Colonic mucosa (tissue), 4 donors: Measurements from ENCODE around the gene ADAMTSL1. TPM values are rescaled to one million over a fixed set of nuclear protein-coding genes. Genes with fewer than 3 reads are reported as not detected.

ENCODE experiments used
- DNase-seq: peaks from one replicate; pipeline ENCODE4 v3.0.0-alpha.2; 2020
- H3K27ac ChIP-seq: fragments of 200-600 bp; one replicate; pipeline ENCODE4 v1.8.0; 2021
- H3K27me3 ChIP-seq: fragments of 200-600 bp; one replicate; pipeline ENCODE4 v1.8.0; 2021
- H3K36me3 ChIP-seq: fragments of 200-600 bp; one replicate; pipeline ENCODE4 v1.8.0; 2021
- H3K4me1 ChIP-seq: fragments of 200-600 bp; one replicate; pipeline ENCODE4 v1.8.0; 2021; ENCODE audit warnings: mild to moderate bottlenecking
- H3K4me3 ChIP-seq: fragments of 200-600 bp; one replicate; pipeline ENCODE4 v1.8.0; 2021
- H3K9ac ChIP-seq, 2 donors: one replicate each; pipeline ENCODE4 v1.7.0; 2013; ENCODE audit warnings: control low read depth in 2 of 2, low read depth in 2 of 2, low read length in 2 of 2
- H3K9me3 ChIP-seq: fragments of 200-600 bp; one replicate; pipeline ENCODE4 v1.8.0; 2021
- intact Hi-C: fragments of 100-400 bp; cut with DNase I; formaldehyde crosslinking; loops from one replicate; pipeline ENCODE4 v1.14.1; 2022
- total RNA-seq, 2 donors: library from RNA; stranded (reverse); fragmentation: NEBNext Ultra II Directional in 1 of 2; extraction: Animal tissue kit (Norgen Biotek cat#: 25700) in 1 of 2; gene quantifications; one replicate each; pipeline ENCODE4 v1.2.1, GENCODE V29; 2021
- TF ChIP-seq, protein P1 (sequence below): fragments of 200-600 bp; IDR thresholded peaks from one replicate; pipeline ENCODE4 v1.8.0; 2022; ENCODE audit warnings: antibody characterized with exemption, mild to moderate bottlenecking
- donor health status: healthy.
- donor health status: DM: no; HTN: no; CAD: no.
- donor health status: DM: no; HTN: no; CAD: no.

Gene ADAMTSL1
- total RNA-seq, 2 donors from 2014 or later, result 10.2 to 14.7 TPM

- intact Hi-C loops, result no loop called here
- TF ChIP-seq, protein P1, sequence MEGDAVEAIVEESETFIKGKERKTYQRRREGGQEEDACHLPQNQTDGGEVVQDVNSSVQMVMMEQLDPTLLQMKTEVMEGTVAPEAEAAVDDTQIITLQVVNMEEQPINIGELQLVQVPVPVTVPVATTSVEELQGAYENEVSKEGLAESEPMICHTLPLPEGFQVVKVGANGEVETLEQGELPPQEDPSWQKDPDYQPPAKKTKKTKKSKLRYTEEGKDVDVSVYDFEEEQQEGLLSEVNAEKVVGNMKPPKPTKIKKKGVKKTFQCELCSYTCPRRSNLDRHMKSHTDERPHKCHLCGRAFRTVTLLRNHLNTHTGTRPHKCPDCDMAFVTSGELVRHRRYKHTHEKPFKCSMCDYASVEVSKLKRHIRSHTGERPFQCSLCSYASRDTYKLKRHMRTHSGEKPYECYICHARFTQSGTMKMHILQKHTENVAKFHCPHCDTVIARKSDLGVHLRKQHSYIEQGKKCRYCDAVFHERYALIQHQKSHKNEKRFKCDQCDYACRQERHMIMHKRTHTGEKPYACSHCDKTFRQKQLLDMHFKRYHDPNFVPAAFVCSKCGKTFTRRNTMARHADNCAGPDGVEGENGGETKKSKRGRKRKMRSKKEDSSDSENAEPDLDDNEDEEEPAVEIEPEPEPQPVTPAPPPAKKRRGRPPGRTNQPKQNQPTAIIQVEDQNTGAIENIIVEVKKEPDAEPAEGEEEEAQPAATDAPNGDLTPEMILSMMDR, result no peak
- no peak overlapping the region for H3K27ac ChIP-seq
Measured at GRCh38 chr9:18466101-18466500, 7.9 kb upstream of the ADAMTSL1 start.

DNA sequence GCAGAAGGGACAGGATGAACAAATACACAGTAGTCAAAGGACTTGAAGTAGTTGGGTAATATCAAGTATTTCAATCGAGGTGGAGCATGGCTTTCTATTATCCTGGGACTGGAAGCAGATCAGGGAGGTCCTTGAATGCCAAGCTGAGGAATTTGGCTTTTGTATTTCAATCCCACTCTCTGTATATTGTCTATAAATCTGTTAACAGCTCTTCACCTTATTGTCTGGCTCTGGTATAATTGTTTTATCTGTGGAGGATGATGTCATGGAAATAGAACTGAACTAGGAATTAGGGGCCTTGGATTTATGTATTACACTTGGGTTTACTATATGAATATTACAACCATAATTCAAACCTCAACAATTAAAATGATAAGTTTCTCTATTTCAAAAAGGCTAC is 6.3 kb upstream of the ADAMTSL1 start:
- H3K9me3 ChIP-seq, result no peaks in the 10 kb centered on the region
- no peaks in the 10 kb centered on the region for H3K36me3 ChIP-seq
- H3K4me1 ChIP-seq, result no peaks in the 10 kb centered on the region
- H3K27me3 ChIP-seq, result no peaks in the 10 kb centered on the region
- no peak for DNase-seq
- no peak overlapping the region for H3K9ac ChIP-seq
- intact Hi-C loops, result no loop called here
- H3K4me3 ChIP-seq, result no peak overlapping the region
- H3K27ac ChIP-seq, result no peak overlapping the region
- TF ChIP-seq, protein P1, result no peak

More at GRCh38 chr9:18466101-18466500, 7.9 kb upstream of the ADAMTSL1 start:
- no peak overlapping the region for H3K9ac ChIP-seq
- H3K4me3 ChIP-seq, result no peak overlapping the region
- H3K27me3 ChIP-seq, result no peaks in the 10 kb centered on the region
- no peak for DNase-seq
- H3K9me3 ChIP-seq, result no peaks in the 10 kb centered on the region
- H3K4me1 ChIP-seq, result no peaks in the 10 kb centered on the region
- no peaks in the 10 kb centered on the region for H3K36me3 ChIP-seq

GRCh38 chr9:18472435-18472834 is 1.5 kb upstream of the ADAMTSL1 start:
- H3K9me3 ChIP-seq, result no peaks in the 10 kb centered on the region
- H3K4me3 ChIP-seq, result no peak overlapping the region
- H3K27me3 ChIP-seq, result no peaks in the 10 kb centered on the region
- no peak overlapping the region for H3K9ac ChIP-seq
- TF ChIP-seq, protein P1, result no peak
- H3K36me3 ChIP-seq, result no peaks in the 10 kb centered on the region
- intact Hi-C loops, result no loop called here
- DNase-seq, result no peak
- H3K27ac ChIP-seq, result no peak overlapping the region
- no peaks in the 10 kb centered on the region for H3K4me1 ChIP-seq

- Histone ChIP-seq H3K4me3 (no peak overlapping the region), H3K9ac (no peak overlapping the region), H3K36me3 (no peaks in the 10 kb centered on the region), H3K27ac (no peak overlapping the region), H3K27me3 (no peaks in the 10 kb centered on the region), H3K9me3 (no peaks in the 10 kb centered on the region), H3K4me1 (no peaks in the 10 kb centered on the region)
- no peak for DNase-seq
- intact Hi-C loops, result no loop called here
- TF ChIP-seq, protein P1, result no peak
Measured at GRCh38 chr9:18472841-18473251, 1.1 kb upstream of the ADAMTSL1 start.

- TF ChIP-seq, protein P1, result no peak
- no peaks in the 10 kb centered on the region for H3K4me1 ChIP-seq
- no peaks in the 10 kb centered on the region for H3K9me3 ChIP-seq
- no peak overlapping the region for H3K9ac ChIP-seq
- H3K36me3 ChIP-seq, result no peaks in the 10 kb centered on the region
- no peaks in the 10 kb centered on the region for H3K27me3 ChIP-seq
- DNase-seq, result no peak
- intact Hi-C loops, result no loop called here
- no peak overlapping the region for H3K27ac ChIP-seq
- H3K4me3 ChIP-seq, result no peak overlapping the region
Measured at GRCh38 chr9:18474783-18475182, 830 bp downstream of the ADAMTSL1 start.
